HG02884 (cell line): ENCODE data around the gene FBXW7.

Experiments
- ATAC-seq: cut with Tn5 transposase; IDR thresholded peaks from one replicate; pipeline ENCODE4 v1.9.1; 2021; ENCODE audit warnings: mild to moderate bottlenecking, moderate library complexity; ENCODE audit not compliant: unreplicated experiment

FBXW7 gene

DNA sequence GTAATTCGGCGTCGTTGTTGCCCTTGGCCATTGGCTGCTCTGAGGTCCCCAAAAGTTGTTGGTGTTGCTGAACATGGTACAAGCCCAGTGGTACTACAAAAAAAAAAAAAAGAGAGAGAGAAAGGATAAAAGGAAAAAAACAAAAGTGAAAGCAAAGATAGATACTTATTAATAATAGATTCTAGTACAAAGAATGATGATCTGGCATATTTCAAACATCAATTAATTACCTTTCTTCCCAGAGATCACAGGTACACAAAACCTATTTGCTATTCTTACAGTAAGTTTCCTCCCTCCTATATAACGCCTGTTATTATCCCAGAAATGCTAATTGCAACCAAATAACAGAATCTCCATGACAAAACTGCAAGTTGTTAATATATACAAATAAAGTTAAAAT lies 188.9 kb downstream of the FBXW7 start:
- ATAC-seq = no peak

DNA sequence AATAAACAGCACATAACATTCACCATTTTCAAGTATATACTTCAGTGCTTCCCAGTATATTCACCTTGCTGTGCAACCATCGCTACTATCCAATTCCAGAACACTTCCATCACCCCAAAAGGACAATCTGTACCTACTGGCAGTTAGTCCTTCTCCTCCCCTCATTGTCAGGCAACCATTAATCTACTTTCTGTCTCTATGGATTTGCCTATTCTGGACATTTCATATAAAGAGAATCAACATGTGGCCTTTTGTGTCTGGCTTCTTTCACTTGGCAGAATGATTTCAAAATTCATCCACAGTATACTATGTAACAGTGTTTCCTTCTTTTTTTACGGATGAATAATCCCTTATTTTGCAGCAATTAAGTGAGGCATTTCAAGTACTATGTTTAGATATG lies 189.4 kb downstream of the FBXW7 start:
- ATAC-seq = no peak

DNA sequence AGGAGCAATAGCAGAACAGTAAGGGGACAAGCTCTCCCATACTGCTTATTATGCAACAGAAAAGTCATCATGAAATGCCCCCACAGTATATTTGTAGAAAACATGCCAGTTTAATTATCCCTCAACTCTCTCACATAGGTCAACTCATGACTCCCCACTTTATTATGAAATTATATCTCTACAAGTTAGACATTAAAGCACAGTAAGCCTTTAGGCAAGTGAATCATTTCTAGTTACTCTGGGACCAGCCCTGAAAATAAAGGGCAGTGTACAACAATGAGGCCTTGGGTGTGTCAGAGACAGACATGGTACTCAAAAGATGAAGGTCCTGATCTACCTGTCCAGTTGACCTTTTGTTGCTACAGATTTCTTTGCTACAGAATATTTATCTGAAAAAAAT lies 191.9 kb downstream of the FBXW7 start:
- no peak for ATAC-seq

DNA sequence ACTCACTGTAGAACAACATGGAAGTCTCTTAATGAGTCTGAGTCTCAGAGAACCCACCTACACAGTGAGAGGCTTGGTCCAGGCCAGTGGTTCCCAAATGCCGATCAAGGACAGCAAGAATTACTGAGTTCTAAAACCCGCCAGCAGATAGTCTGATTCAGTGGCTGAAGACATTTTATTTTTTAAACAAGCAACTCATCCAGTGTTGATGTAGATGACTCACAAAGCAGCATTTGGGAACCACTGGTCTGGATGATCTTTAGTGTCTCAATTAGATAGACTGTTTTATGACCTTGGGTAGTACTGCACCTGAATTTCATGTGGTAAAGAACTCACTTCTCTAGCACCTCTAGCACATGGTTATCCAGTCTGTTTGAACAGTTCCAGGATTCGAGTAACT lies 193.6 kb downstream of the FBXW7 start:
- ATAC-seq = no peak

DNA sequence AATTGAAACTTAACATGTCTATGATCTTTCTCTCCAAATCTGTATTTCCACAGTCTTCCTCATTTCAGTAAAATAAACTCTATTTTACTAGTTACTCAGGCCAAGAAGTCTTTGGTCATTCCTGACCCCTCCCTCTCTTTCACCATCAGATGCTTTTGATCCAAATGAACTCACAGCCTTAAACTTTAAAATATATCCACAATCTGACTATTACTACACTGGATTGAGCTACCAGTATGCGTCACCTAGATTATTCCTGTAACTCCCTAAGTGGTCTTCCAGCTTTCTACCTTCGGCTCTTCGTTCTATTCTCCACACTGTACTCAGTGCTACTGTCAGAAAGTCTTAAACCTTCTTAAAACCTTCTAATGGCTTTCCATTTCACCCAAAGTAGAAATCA lies 195.1 kb downstream of the FBXW7 start:
- no peak for ATAC-seq

DNA sequence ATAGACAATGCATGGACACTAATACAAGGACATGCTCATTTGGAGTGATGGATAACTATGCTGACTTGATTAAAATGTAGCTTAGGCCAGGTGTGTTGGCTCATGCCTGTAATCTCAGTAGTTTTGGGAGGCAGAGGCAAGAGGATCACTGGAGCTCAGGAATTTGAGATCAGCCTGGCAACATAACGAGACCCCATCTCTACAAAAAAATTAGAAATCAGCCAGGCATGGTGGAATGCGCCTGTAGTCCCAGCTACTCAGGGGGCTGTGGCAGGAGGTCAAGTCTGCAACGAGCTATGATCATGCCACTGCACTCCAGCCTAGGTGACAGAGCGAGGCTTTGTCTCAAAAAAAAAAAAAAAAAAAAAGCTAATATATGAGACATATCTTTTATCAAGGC lies 196.3 kb downstream of the FBXW7 start:
- no peak for ATAC-seq

DNA sequence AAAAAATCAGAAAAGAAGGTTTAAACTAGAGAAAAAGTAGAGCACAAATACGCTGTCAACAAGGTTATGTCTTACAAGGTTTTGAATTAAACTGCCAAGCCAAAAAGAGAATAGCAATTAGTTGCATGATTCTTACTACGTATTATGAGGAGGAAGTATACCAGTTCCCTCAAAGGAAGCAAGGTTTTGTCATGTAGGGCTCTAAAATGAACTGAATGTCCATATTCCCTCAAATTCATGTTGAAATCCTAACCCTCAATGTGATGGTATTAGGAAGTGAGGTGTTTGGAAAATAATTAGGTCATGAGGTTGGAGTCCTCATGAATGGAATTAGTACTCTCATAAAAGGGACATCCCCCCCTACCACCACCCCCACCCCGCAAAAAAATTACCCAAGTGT lies 201.0 kb downstream of the FBXW7 start:
- ATAC-seq = no peak

DNA sequence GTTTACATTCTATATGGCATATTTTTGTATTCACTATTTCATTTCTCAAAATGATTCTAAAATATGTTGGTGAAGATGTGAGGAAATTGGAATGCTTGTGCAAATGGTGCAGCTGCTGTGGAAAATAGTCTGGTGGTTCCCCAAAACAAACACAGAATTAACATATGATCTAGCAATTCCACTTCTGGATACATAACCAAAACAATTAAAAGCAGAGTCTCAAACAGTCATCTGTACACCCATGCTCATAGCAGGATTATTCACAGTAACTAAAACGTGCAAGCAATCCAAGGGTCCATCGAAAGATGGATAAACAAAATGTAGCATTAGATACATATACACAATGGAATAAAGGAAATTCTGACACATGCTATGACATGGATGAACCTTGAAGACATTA lies 204.8 kb downstream of the FBXW7 start:
- ATAC-seq = no peak

DNA sequence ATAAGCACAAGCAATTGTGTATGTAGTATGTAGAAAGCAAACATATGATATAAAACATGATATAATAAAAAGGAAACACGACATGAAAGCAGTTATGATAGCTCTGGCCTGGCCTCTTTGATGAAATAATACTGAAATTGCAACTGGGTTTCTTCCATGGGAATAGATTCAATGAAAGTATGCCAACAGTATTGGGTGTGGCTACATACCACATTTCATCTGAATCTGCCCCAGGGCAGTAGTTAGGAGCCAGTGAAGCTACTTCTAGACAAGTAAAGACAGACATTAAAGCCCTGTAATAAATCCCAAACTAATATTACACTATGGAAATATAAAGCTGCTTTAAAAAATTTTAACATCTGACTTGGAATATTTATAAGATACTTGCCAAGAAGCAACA lies 207.3 kb downstream of the FBXW7 start:
- no peak for ATAC-seq

DNA sequence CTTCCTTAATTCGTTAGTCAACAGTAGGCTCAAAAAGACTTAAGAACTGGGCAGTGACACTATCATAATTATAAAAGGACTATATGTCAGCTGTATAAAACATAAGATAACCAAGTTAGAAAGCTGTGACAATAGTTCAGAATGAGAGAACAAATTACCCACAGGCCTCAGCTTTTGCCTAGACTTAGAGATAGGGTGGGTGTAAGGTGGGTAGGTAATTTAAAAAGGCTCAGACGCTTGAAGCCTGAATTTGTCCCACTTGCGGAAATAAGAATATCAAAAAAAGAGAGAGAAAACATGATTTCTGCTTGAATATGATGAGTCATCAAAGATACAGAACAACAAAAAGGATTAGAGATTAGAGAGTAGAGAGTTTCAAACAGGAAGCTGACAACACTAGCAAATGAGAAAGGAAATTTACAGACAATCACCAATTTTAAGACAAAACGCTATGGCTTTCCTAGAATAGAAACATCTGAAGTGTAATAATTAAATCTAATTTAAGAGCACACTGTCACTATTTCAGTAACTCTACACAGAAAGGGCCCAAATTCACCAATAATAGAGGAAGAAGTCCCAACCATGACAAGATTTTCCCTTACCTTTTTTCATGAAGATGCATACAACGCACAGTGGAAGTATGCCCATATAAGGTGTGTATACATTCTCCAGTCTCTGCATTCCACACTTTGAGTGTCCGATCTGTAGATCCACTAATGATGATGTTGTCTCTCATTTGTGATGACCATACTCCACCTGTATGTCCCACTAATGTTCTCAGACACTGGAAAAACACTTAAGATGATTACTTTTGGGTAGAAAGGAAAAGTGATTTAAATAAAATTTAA lies 208.1 kb downstream of the FBXW7 start:
- ATAC-seq = no peak

DNA sequence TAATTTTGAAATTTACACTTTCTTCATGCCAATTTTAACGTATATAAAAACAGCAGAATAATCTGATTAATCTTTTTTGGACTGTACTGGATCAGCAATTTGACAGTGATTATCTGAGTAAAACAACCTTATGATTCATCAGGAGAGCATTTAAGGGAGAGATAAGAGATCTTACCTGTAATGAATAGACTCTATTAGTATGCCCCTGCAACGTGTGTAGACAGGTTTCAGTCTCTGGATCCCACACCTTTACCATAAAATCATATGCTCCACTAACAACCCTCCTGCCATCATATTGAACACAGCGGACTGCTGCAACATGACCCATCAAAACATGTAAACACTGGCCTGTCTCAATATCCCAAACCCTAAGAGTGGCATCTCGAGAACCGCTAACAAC lies 210.1 kb downstream of the FBXW7 start:
- ATAC-seq = no peak

DNA sequence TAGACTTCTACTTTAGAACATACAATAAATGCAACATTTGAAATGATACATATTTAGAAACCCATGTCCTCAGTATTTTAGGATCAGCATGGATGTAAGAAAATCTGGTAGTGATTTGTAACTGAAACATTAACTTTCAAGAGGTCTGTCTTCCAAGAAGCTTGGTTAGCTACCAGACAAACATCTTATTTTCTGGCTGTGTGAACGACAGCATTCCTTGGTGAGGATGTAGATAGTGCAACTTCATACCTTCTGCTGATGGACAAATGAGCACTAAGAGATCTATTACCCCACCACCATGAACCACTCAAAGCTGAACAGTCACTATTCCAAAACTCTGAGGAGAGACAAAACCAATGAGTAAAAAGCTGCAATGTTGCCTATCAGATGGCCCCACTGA lies 212.7 kb downstream of the FBXW7 start:
- ATAC-seq = no peak

DNA sequence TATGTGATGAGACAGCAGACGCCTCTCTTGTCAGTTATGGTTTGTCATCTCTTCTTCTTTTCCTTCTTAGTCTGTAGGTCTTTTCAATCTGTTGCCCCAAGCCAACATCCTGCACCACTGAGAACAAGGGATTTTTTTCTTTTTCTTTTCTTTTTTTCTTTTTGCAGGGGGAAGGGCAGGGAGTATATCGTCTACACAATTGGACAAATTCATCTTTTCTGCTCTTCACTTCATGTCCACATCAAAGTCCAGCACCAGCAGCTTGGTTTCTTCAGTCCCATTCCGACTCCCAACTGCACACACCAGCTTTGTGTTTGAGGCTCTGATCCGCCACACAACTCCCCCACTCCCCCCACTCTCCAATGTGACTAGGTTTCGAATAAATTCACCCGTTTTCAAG lies 213.2 kb downstream of the FBXW7 start:
- ATAC-seq = no peak

DNA sequence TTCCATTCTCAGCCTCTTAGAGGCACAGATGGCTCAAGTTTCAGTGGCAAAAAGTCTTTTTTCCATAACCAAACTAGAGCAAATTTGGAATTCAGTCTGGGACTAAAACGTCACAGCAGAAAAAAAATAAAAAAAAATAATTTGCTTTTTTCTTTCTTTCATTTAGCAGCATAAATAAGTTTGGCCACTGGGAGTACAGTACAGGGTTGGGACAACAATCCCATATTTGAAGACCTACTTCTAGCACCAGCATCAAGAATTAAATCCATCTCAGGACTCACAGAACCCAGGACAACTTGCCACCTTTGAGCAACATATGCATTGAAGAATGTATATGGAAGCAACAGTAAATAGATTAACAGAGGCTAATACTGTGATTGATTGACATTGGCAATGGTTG lies 214.0 kb downstream of the FBXW7 start:
- ATAC-seq = no peak

DNA sequence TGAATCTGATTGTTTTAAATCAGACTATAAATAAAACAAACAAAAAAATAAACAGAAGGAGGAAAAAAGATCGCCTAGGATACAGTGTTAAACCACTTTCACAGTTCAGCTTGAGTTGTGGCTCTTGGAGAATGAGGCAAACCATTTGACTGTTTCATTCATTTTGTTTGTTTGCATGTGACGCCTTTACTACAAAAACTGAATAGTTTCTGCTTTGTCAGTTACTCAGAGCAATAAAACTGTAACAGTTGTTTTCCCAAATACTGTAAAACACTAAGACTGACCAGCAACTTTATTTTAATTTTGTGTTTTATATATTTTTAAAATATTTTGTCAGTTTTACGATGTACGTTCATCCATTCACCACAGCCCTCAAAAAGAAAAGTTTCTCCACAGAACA lies 214.5 kb downstream of the FBXW7 start:
- ATAC-seq = no peak

DNA sequence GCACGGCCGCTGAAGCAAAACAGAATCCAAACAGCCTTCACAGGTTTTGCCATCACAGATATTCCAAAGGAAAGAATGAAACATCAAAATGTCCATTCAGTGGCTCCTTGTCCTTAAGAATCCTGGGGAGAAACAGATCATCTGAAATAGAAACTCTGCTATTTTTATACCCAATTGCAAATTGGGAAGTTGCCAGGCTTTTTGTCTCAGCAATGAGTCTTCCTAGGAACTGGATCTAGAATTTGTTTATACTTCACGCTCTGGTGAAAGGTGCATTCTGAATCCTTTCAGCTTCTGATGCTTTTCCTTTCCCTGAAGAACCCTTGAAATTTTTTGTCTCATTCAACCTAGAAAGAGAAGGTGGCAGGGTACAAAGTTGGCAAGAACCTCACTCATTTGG lies 218.9 kb downstream of the FBXW7 start:
- ATAC-seq = no peak

DNA sequence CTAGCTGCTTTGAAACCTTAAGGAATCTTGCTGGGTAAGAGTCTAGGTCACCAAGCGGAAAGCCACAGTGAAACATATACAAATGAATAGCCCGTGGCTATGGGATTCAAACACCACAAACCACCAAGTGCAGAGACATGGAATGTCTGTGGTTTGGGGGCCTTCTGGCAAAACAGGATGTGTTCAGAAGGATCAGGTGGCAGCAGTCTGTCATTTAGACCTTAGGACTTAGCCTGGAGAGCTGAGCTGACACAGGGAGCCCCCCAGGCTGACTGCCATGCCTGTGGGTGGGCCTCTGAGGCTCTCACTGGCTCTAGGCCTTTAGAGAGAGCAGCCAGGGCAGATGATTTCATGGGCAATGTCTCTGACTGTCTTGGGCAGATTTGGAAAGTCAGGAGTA lies 225.6 kb downstream of the FBXW7 start:
- ATAC-seq = no peak

DNA sequence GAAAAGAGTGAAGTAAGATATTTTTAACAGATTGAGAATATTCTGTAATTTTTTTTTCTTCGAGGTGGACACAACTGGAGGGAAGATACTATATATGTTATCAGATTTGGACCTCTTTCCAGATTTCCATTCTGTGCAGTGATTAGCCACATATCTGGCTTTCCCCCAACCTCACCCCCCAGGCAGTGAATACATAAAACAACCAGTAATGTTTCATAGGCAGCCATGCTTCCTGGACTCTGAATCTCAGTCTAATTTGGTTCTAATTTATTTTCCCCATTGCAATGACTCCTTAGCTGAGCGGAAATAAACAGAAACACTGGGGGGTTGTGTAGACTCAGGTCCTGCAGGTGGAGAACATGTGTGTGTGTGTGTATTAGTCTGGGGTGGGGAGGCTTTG lies 226.5 kb downstream of the FBXW7 start:
- ATAC-seq = no peak

DNA sequence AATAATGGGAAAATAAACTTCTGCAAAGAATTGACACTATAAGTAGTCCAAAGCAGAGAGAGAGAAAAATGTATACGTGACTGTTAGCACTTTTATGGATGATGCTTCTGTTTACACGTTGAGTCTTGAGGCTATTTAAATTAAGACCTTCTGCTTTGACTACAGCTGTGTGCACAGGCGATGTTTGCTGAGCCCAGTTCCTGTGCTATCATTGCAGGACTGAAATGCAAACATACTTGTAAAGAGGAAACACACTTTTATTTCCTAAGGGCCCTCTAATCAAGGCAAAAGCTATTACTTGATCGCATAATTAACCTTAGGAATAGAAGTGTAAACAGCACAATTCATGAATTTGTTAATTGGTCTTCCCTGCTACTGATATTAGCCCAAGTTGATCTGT lies 226.9 kb downstream of the FBXW7 start:
- no peak for ATAC-seq

DNA sequence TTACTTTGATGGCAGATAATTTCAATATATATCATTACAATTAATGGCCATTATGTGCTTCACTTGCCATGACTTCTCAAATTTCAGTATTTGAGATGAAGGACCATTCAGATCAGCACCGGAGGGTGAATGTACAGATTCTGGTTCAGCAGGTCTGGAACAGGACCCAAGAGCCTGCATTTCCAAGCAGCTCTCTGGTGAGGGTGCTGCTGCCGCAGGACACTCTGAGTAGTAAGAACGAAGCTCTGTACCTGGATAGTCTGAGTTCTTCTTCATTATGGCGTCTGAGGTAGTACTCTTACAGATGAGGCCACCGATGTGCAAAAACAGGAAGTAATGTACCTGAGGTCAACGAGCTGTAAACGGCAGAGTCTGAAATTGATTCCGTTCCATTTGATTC lies 228.2 kb downstream of the FBXW7 start:
- no peak for ATAC-seq

DNA sequence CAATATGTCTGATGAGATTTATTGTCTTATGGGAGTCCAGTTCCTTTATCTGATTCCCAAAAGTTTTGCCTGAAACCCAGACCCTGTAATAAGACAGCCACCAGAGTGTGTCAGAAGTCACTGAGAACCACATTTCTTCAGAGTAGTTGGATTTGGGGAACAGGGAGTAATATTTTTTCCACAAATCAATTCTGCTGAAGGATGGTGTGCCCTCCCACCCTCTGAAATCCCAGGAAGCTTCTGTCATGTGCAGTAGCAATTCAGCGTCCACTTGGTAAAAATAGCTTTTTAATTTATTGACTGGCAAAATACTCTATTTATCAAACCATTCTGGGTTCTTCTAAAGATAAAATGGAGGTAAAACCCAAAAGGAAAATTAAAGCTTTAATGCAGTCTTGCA lies 229.4 kb downstream of the FBXW7 start:
- no peak for ATAC-seq

DNA sequence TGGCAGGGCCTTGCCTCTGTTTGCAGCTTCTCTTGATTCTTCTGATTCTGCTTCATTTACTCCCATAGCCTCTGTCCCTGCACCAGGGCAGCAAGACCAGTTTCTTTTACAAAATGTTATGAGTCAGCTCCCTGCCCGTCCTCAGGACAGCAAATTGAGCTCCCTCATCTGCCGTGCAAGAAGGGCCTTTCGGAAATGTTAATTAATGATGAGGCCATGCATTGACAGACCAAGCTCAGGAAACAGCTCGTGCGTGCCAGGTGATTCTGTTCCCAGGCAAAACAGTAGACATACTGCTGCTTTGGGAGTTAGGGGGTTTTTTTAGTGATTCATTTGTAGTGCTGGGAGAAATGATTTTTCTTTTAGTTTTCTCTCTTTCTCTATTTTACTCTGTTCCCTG lies 231.7 kb downstream of the FBXW7 start:
- peak; percentile 84 for ATAC-seq

DNA sequence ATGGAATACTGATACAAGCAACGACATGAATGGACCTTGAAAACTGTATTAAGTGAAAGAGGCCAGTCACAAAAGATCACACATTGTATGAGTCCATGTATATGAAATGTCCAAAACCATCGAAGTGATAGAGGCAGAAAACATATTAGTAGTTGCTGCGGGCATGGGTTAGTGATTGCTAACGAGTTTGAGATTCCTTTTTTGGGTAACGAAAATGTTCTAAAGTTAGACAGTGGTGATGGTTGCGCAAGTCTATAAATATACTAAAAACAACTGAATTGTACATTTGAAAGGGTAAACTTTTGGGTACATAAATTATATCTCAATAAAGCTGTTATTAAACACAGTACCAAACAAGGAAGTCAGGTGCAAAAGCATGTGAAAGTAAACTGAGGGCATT lies 234.5 kb downstream of the FBXW7 start:
- ATAC-seq = no peak
